Activated CD8-positive, alpha-beta memory T cell treated with anti-CD3 and anti-CD28 coated beads, Interleukin-2, amount 50 U/mL, for 24 hours (primary cell): ENCODE results near the gene RXRG.

Source experiments
- DNase-seq: peaks from one replicate; pipeline ENCODE4 v3.0.0-alpha.2; 2020; ENCODE audit errors: extremely low read depth

The RXRG gene

GRCh38 chr1:165369255-165369848 is 75.6 kb downstream of the RXRG start:
- no peak for DNase-seq

GRCh38 chr1:165367375-165367993 is 77.4 kb downstream of the RXRG start:
- DNase-seq = peak; percentile 56

GRCh38 chr1:165365341-165365740 is 79.6 kb downstream of the RXRG start:
- DNase-seq = no peak

GRCh38 chr1:165364568-165365133 is 80.3 kb downstream of the RXRG start:
- DNase-seq = no peak

- no peak for DNase-seq
Measured at GRCh38 chr1:165356876-165357275, 88.0 kb downstream of the RXRG start.

- no peak for DNase-seq
Measured at GRCh38 chr1:165355977-165356811, 88.7 kb downstream of the RXRG start, which contains the start of gene LMX1A. Gene LMX1A (minus strand): TSS chr1:165356715. CDS start chr1:165355559, 1,156 bp downstream.

- DNase-seq = no peak
Measured at GRCh38 chr1:165355139-165355976, 89.6 kb downstream of the RXRG start.

GRCh38 chr1:165354739-165355138 is 90.2 kb downstream of the RXRG start:
- no peak for DNase-seq

- DNase-seq = no peak
Measured at GRCh38 chr1:165353731-165354671, 90.9 kb downstream of the RXRG start.

DNA sequence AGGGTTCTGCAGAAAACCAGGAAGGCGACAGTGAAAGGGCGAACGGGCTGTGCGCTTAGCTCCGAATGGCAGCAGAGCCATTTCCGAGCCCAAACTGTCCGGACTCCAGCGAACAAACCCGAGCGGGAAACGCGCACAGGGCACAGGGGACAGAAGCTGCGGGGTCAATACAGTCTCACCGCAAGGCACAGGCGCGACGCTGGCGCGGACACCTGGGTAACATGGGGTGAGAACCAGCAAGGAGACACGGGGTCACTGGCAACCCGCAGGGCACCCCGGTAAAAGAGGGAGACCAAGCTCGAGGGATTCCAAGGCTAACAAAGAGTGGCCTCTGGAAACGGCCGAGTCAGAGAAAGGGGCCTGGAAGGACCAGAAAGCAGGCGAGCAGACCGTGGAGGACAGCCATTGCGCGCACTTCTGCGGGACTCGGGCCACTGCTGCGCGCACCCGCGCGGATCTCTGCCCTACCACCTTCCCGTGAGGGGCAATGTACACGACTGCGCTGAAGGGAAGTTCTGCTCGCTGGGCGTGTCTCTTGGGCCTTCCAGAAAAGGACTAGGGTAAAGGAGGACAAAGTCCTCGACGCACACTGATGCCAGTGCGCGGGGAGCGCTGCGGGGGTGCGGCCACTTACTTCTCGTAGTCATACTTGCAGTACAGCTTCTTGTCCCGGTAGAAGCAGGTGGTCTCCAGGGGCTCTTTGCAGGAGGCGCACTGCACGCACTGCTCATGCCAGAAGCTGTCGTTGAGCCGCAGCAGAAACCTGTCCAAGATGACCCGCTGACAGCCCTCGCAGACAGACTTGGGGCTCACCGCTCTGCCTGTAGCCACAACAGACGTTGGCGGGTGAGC is 92.3 kb downstream of the RXRG start:
- DNase-seq = no peak

- no peak for DNase-seq
Measured at GRCh38 chr1:165351863-165352441, 93.0 kb downstream of the RXRG start.
